Measurements from ENCODE around the gene DUOX1.
A peak's percentile ranks its signal among the peaks of the same experiment; 100 is the strongest.

The DUOX1 gene

DNA sequence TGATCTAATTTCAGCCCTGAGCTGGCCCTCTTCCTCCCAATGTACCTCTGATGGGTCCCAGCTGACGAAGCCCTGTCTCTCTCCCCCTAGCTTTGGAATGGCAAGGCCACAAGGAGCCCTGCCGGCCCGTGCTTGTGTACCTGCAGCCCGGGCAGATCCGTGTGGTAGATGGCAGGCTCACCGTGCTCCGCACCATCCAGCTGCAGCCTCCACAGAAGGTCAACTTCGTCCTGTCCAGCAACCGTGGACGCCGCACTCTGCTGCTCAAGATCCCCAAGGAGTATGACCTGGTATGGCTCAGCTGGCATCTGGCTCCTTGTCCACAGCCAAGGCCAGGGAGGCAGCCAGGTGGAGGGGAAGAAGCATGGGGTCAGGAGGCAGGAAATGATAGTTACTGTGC, 14.2 kb downstream of the DUOX1 start:
- DNase-seq (ENCODE audit: low read depth), result no peak

DNA sequence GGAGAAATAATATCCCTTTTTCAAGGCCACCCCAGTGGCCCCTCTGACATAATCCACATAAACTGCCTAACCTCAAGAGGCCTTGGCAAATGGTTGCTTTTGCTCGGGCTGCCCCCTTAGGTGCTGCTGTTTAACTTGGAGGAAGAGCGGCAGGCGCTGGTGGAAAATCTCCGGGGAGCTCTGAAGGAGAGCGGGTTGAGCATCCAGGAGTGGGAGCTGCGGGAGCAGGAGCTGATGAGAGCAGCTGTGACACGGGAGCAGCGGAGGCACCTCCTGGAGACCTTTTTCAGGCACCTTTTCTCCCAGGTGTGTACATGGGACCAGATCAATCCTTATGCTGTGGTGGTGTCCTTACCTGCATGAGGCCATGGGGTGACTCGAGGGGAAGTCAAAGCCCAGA, 15.0 kb downstream of the DUOX1 start:
- DNase-seq (ENCODE audit: low read depth), result no peak

DNA sequence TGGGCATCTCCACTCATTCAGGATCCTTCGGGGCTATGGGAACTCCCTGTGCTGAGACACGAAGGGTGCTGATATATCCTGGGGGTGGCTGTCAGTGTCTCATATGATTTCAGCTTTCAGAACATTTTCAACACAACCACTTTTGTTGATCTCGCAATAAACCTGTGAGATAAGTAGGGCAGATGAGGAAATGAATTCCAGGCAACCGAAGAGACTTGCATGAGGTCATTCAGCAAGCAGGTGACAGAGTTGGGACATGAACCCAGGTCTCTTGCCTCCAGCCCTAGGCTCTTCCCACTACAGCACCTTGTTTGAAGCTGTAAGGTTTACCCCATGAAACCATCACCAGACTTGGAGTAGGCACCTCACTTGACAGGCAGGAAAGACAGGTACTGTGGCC, 16.6 kb downstream of the DUOX1 start:
- no peak for DNase-seq (ENCODE audit: low read depth)

DNA sequence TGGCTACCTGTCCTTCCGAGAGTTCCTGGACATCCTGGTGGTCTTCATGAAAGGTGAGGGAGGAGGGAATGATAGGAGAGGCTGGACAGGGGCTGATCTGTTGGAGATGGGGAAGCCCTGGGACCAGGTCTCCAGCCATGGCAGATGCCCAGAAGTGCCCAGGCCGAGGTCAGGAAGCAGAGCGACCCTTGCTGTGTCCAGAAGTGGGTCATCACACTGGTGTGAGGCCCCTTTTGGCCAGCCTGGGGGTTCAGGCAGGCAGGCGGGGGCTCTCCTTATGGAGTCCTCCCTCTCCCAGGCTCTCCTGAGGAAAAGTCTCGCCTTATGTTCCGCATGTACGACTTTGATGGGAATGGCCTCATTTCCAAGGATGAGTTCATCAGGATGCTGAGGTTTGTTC, 17.8 kb downstream of the DUOX1 start:
- no peak for DNase-seq (ENCODE audit: low read depth)

DNA sequence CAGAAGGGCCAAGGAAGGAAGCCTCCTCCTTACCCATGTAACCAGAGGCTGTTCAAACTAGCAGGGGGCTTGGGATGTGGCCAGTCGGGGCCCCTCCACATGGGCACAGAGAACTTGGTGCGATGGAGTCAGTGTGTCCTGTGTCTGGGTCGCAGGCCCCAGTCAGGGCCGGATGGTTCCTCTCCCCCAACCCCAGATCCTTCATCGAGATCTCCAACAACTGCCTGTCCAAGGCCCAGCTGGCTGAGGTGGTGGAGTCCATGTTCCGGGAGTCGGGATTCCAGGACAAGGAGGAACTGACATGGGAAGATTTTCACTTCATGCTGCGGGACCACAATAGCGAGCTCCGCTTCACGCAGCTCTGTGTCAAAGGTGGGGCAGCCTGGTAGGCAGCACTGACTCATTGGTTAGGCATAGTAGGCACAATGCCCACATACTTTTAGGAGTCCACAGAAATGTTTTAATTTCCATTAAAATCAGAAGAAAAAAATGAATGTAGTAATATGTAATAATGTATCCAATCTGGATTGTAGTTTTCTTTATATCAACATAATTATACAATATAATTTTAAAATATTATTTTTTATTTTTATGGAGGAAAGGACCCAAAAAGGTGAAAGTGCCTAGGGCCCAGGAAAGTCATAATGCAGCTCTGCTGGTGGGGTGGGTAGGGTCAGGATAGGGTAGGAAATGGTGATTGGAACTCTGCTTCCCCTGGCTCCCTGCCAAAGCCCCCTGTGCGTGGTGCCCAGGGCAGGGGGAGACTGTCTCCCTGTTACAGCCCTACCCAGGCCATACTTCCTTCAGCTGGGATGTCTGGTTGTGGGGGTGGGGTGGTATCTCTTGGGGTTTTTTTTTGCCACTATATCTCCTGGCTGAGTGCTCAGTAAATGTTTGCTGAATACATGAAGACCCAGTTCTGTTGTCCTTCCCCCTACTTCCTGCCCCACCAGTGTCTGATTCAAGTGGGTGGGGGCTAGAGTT, 18.6 kb downstream of the DUOX1 start:
- DNase-seq (ENCODE audit: low read depth), result no peak

DNA sequence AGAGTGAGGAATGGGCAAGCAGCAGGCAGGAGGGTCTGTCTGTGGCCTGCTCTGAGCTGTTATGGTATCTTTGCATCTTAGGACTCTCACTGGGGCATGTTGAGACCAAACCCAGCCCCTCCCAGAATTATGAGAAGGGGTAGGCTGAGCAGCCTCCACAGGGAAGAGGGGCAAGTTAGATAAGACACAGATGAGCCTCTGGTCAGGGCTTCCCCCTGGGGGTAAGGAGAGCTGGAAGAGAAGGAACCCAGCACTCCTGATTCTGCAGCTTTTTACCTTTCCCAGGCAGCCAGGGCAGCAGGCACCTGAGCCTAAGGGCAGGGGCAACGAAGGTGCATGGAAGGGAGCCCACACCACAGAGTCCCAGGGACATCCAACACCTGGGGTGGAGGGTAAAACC, 19.3 kb downstream of the DUOX1 start:
- DNase-seq (ENCODE audit: low read depth), result no peak

DNA sequence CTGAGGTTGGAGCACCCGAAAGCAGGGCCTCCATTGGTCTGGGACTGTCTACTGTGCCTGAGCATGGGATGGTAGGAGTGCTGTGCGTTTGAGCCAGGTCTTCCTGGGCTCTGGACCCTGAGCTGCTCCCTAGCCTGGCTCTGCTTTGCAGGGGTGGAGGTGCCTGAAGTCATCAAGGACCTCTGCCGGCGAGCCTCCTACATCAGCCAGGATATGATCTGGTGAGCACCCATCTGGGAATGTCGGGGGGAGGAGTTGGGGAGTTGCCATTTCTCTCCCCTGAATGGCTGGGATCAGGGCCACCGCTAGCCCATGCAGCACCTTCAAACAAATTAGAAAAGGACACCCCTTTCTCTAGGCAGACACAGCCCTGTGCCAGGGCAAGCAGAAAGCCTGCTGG, 20.7 kb downstream of the DUOX1 start:
- DNase-seq (ENCODE audit: low read depth), result no peak

DNA sequence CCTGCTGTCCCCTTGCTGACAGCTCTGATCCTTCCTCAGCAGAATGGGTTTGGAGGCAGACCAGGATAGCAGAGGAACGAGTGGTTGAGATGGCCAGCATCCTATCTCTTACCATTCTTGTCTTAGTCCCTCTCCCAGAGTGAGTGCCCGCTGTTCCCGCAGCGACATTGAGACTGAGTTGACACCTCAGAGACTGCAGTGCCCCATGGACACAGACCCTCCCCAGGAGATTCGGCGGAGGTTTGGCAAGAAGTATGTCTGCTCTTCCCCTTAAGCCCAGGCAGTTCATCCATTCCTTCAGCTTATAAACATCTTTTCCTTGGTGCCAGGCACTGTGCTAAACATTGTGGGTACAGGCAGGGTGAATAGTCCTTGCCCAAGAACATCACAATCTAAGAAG, 21.2 kb downstream of the DUOX1 start:
- no peak for DNase-seq (ENCODE audit: low read depth)

DNA sequence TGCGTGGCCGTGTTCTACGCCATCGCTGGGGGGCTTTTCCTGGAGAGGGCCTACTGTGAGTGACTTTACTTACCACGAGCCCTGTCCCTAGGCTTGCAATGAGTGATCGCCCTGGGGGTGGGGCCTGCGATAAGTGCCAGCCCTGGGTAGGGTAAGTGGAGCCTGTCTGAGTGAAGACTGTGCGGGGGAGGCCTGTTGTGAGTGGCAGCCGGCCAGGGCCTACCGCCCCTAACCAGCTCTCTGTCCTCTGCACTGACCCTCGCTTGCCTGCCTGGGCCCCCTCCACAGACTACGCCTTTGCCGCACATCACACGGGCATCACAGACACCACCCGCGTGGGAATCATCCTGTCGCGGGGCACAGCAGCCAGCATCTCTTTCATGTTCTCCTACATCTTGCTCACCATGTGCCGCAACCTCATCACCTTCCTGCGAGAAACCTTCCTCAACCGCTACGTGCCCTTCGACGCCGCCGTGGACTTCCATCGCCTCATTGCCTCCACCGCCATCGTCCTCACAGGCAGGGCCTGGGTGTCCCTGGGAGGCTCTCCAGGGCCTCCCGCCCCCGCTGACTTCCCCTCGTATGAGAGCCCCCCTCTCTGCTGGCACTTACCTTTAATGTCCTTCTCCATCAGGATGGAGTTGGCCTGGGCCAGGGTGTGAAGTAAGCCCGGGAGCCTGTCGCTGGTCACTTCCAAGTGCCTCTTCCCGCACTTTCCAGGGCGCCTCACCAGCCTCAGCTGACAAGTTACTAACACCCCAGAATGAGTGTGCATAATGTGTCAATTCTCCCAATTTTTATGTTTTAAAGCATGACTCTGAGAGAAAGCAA, 22.4 kb downstream of the DUOX1 start:
- DNase-seq (ENCODE audit: low read depth), result no peak

DNA sequence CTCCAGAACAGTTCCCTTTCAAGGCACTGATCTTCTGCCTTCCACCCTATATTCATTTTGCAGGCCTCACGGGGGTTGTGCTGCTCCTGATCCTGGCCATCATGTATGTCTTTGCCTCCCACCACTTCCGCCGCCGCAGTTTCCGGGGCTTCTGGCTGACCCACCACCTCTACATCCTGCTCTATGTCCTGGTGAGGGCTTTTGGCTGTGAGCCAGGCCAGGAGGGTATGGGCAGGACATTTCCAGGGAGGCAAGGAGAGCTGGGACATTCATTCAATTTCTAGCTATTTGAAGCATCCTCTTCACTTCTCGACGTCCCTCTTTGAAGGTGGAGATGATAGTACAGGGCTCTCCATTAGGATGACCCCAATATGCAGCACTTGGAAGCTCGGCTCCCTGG, 25.9 kb downstream of the DUOX1 start:
- DNase-seq (ENCODE audit: low read depth), result no peak

DNA sequence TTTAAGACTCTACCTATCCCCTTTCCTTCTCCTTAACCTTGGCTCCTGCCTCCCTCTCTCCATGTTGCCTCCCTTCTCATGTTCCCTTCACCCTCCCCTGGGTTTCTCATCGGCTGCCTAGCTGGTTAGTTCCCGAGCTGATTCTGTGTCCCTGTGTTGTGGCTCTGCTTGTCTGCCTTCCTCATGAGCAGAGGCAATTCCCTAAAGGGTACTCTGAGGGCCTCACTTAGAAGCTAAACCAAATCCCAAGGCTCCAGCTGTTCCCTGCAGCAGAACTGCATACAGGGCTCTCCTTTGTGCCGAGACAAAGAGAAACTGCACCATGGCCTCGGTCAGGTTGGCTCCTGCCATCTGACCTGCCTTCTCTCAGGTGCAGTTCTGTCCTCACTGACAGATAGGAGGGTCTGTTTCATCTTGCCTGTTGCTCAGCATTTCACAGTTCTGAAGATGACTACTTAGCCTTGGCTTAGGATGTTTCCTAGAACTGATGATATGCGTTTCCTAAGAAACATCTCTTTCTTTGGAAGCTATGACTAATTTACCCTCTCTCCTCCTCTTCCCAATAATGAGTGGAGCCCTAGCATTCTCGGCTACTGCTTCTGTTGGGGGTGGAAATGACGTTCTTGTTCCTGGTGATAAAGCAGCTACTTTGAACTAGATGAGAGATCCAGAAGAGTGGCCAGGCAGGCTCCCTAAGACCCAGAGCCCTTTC, 27.1 kb downstream of the DUOX1 start:
- DNase-seq (ENCODE audit: low read depth), result no peak

DNA sequence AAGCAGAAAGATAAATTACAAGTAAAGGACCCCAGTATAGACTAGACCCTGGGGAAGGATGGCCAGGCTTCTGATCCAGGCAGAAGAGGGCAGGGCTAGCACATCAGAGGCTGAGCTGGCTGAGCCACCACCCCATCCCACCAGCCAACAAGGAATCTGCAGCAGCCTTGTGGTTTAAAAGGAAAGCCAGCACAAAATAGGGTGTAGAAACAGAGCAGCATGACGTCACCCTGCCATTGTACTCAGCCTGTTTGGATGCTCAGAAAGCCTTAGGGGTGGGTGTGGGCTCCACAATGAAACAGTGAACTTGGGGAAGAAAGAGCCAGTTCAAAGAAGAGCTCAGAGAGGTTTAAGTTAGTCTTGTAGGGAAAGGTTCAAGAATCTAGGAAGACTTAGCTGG, 28.2 kb downstream of the DUOX1 start:
- no peak for DNase-seq (ENCODE audit: low read depth)

DNA sequence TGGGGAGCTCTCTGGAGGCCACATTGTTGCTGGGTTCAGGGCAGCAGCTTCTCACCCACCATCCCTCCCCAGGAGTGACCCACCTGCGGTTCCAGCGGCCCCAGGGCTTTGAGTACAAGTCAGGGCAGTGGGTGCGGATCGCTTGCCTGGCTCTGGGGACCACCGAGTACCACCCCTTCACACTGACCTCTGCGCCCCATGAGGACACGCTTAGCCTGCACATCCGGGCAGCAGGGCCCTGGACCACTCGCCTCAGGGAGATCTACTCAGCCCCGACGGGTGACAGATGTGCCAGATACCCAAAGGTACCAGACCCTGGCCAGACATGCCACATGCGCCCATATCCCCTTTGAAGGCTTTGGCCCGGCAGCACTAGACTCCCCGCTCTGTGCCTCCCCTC, 31.9 kb downstream of the DUOX1 start:
- DNase-seq (ENCODE audit: low read depth), result no peak

DNA sequence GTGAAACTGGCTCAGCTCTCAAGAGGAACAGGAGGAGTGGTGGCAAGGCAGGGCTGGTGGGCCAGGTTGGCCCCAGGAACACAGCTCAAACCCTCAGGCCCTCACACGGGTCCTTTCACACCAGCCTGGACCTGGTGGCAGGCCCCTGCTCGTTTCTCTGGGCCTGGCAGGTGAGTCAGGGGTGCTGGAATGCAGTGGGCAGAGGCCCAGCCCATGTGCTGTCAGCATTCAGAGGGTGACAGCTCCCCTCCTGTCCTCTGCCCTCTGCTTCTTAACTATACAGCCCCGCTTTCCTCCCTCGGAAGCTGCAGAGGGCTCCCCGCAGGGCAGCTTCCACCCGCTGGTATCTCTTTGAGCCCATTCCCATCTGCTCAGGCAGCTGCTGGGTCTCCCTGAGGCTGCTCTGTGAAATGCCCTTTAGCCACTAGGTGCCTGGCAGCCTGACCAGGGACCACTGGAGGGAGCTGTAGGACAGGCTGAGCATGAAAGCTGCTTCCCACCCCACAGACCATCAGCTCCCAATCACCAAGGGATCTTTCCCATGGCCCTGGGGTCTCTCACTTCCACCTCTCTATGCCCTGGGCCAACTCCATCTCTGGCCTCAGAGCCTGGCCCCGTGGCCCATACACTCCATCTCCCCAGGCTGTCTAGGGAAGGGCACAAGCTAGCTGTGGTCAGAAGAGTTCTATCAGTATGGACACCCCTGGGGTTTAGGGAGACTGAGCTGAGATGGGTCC, 33.1 kb downstream of the DUOX1 start:
- DNase-seq (ENCODE audit: low read depth), result no peak

DNA sequence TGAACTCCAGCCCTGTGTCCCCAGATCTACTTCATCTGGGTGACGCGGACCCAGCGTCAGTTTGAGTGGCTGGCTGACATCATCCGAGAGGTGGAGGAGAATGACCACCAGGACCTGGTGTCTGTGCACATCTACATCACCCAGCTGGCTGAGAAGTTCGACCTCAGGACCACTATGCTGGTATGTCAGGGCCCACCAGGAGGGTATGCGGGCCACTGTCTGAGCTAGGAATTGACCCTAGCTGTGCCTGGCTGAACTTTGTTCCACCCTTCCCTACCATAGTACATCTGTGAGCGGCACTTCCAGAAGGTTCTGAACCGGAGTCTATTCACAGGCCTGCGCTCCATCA, 33.7 kb downstream of the DUOX1 start:
- no peak for DNase-seq (ENCODE audit: low read depth)

DNA sequence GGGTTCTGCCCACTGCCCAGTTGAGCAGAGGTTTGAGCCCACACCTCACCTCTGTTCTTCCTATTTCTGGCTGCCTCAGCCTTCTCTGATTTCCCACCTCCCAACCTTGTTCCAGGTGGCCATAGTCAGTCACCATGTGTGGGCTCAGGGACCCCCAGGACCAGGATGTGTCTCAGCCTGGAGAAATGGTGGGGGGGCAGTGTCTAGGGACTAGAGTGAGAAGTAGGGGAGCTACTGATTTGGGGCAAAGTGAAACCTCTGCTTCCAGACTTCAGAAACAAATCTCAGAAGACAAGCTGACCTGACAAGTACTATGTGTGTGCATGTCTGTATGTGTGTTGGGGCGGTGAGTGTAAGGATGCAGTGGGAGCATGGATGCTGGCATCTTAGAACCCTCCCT, 35.1 kb downstream of the DUOX1 start:
- DNase-seq (ENCODE audit: low read depth), result no peak

DNA sequence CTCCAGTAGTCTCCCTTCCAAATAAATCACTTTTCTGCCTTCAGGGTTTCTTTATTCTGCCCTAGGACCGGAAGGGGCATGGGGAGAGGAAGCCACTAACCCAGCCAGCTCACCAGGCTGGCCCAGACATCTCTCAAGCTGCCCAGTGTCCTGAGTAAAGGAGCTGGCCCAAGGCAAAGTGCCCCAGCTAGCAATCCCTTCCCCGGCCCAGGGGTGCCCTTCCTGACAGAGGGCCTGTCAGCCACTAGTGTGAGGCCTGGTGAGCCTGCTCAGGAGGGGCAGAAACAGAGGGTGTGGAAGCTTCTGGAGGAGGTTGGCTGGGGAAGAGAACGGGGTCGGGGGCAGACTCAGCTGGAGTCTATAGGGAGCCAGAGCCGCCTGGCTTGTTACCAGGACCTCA, 35.7 kb downstream of the DUOX1 start:
- DNase-seq (ENCODE audit: low read depth), result no peak

DNA sequence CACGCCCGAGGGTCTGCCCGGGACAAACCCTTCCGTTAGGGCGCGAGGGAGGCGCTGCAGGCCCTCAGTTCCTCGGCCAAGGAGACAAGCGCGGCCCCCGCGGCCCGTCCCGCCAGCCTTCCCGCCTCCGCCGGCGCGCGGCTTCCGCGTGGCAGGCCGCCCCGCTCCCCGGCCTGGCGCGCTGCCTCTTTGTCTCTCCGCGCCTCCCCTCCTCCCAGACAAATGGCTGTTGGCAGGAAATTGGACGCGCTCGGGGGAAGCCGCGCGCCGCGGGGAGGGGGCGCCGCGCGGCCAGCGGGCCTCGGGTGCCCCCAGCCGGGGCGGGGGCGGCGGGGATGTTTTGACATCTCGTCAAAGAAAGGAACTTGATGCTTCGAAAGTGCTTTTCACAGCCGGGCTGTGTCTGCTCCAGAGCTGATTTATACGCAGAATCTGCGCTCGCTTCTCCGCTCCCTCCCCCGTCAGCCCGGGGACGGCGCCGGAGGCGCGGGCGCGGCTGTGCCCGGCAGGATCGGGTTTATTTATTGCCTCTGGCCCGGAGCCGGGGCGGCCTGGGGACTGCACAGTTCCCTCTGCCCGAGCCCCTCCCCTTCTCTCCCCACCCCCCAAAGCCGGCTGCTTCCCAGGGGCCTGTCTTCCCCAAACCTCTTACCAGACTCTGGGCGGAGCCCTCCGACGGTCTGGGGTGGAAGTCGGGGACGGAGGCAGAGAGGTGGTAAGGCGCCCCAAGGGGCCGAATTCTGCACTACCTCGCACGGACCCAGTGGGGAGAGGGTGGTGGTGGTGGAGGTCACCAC, 37.2 kb downstream of the DUOX1 start:
- peak; percentile 61 for DNase-seq (ENCODE audit: low read depth)

DNA sequence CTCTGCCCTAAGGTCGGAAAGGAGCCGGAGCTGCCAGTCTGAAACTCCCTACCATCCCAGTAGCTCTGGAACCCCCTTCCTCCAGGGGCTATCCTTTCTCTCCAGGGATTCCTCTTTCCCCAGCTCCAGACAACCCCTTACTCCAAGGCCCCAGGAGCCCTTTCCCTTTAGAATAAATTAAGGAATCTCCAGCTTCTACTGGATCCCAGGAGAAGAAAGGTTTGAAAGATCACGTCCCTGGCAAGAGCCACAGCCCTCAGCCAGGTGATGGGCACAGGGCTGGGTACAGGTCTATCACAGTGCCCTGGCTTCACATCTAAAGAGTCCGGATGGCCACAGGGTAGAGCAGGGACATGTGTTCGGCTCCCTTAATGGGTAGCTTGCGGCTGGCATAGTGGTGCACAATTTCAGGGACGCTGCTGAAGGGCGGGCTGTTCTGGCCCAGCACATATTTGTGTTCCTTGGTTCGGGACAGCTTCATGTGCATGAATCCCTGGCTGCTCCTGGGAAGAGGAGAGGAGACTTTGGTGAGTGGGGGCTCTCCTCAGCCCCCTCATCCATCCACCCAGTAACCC, 37.9 kb downstream of the DUOX1 start:
- no peak for DNase-seq (ENCODE audit: low read depth)

DNA sequence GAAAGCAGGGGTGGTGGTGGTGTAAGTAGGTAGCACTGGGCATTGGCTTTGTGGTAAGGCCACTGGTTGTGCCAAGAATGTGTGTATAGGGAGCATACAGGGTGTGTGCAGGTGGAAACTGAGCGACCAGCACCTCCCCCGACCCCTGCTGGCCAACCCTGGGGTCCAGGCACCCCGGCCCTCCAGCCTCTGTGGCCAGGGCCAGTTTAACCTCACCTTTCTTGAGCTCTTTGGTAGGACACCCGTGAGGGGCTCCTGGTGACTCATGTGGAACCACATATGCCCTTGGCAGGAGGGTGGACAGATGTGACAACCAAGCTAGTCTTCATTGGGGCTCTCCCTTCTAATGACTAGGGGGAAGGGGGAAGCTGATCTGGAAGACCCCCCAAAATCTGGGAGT, 38.5 kb downstream of the DUOX1 start:
- no peak for DNase-seq (ENCODE audit: low read depth)
